Neuronal stem cell (in vitro differentiated cells): Measurements from ENCODE around the gene CACNG4.
A peak's percentile ranks its signal among the peaks of the same experiment; 100 is the strongest.

Experiments used
- DNase-seq: peaks from one replicate; pipeline ENCODE4 v3.0.0-alpha.2; 2013; ENCODE audit warnings: low spot score
- H2AFZ ChIP-seq: one replicate; pipeline ENCODE4 v1.6.1; 2013; ENCODE audit warnings: mild to moderate bottlenecking, low read length, inconsistent platforms
- H2AK5ac ChIP-seq: 2 replicates; pipeline ENCODE4 v1.6.1; 2013; ENCODE audit warnings: low read depth, mild to moderate bottlenecking, inconsistent platforms, low read length, moderate library complexity, mixed read lengths
- H2BK120ac ChIP-seq: 2 replicates; pipeline ENCODE4 v1.6.1; 2013; ENCODE audit warnings: low read depth, mild to moderate bottlenecking, inconsistent platforms, low read length, moderate library complexity, mixed read lengths
- H2BK12ac ChIP-seq: one replicate; pipeline ENCODE4 v1.6.1; 2013; ENCODE audit warnings: low read length, inconsistent platforms
- H2BK15ac ChIP-seq: 2 replicates; pipeline ENCODE4 v1.6.1; 2013; ENCODE audit warnings: mild to moderate bottlenecking, low read length, inconsistent platforms, mixed read lengths
- H2BK5ac ChIP-seq: one replicate; pipeline ENCODE4 v1.6.1; 2013; ENCODE audit warnings: inconsistent platforms, mild to moderate bottlenecking, low read length, moderate library complexity
- H3K14ac ChIP-seq: one replicate; pipeline ENCODE4 v1.6.1; 2013; ENCODE audit warnings: low read length, inconsistent platforms
- H3K18ac ChIP-seq: 2 replicates; pipeline ENCODE4 v1.6.1; 2013; ENCODE audit warnings: low read length, inconsistent platforms
- H3K23ac ChIP-seq: 2 replicates; pipeline ENCODE4 v1.6.1; 2013; ENCODE audit warnings: low read depth, mild to moderate bottlenecking, mixed read lengths, low read length, inconsistent platforms; ENCODE audit not compliant: poor library complexity
- H3K27ac ChIP-seq: replicated peaks from 3 replicates; pipeline ENCODE4 v1.5.1; 2013; ENCODE audit warnings: low read length, inconsistent platforms
- H3K27me3 ChIP-seq, 3 experiments: 2 replicates each; pipeline ENCODE4 v1.6.1; 2013; ENCODE audit warnings: low read length in 3 of 3, mild to moderate bottlenecking in 2 of 3, inconsistent platforms in 1 of 3, low read depth in 1 of 3, mixed read lengths in 1 of 3, moderate library complexity in 1 of 3; ENCODE audit not compliant: control insufficient read depth in 3 of 3, insufficient read depth in 3 of 3
- H3K36me3 ChIP-seq, 2 donors: replicated peaks in 1 of 2; 2 replicates each; pipeline ENCODE4 v1.6.1; 2013; ENCODE audit warnings: low read length in 2 of 2; ENCODE audit not compliant: control insufficient read depth in 2 of 2, insufficient read depth in 2 of 2
- H3K4ac ChIP-seq: 2 replicates; pipeline ENCODE4 v1.6.1; 2013; ENCODE audit warnings: inconsistent platforms, mild to moderate bottlenecking, low read length, moderate library complexity
- H3K4me1 ChIP-seq, 2 donors: 1 replicate in 1 of 2; 2 replicates in 1 of 2; pipeline ENCODE4 v1.6.1; 2013; ENCODE audit warnings: low read length in 2 of 2, low read depth in 1 of 2; ENCODE audit not compliant: control insufficient read depth in 2 of 2, insufficient read depth in 1 of 2
- H3K4me2 ChIP-seq: one replicate; pipeline ENCODE4 v1.6.1; 2013; ENCODE audit warnings: mild to moderate bottlenecking, low read length, inconsistent platforms; ENCODE audit not compliant: insufficient read depth, poor library complexity, severe bottlenecking
- H3K4me3 ChIP-seq, 2 donors: 2 replicates each; pipeline ENCODE4 v1.5.1; 2013; ENCODE audit warnings: low read length in 2 of 2, mild to moderate bottlenecking in 2 of 2, inconsistent platforms in 1 of 2, moderate library complexity in 1 of 2
- H3K79me1 ChIP-seq: one replicate; pipeline ENCODE4 v1.6.1; 2013; ENCODE audit warnings: low read depth, mild to moderate bottlenecking, inconsistent platforms, low read length, moderate library complexity
- H3K9ac ChIP-seq: one replicate; pipeline ENCODE4 v1.6.1; 2013; ENCODE audit warnings: mild to moderate bottlenecking, low read depth, low read length, inconsistent platforms; ENCODE audit not compliant: poor library complexity
- H3K9me3 ChIP-seq, 2 donors: replicated peaks in 1 of 2; 2 replicates each; pipeline versions ENCODE3 to v1.6.1; 2013; ENCODE audit warnings: low read length in 2 of 2, mild to moderate bottlenecking in 2 of 2, inconsistent platforms in 1 of 2, low read depth in 1 of 2, mixed read lengths in 1 of 2, moderate library complexity in 1 of 2; ENCODE audit not compliant: control insufficient read depth in 2 of 2, insufficient read depth in 1 of 2
- H4K8ac ChIP-seq: one replicate; pipeline ENCODE4 v1.6.1; 2013; ENCODE audit warnings: low read depth, mild to moderate bottlenecking, inconsistent platforms, low read length, moderate library complexity
- H4K91ac ChIP-seq: one replicate; pipeline ENCODE4 v1.6.1; 2013; ENCODE audit warnings: low read length, low read depth, mild to moderate bottlenecking, inconsistent platforms; ENCODE audit not compliant: poor library complexity
- WGBS, 2 donors: extraction: QIAGEN DNeasy Blood & Tissue Kit; methylation state at CpG; one replicate each; pipeline ENCODE4 v1.1.7; 2013; ENCODE audit warnings: missing lambda C conversion rate in 2 of 2, mixed read lengths in 1 of 2; ENCODE audit not compliant: insufficient read length in 2 of 2, insufficient replicate concordance in 1 of 2; ENCODE audit errors: extremely low coverage in 2 of 2; 5-methylcytosine and 5-hydroxymethylcytosine counted together

CACNG4 gene

DNA sequence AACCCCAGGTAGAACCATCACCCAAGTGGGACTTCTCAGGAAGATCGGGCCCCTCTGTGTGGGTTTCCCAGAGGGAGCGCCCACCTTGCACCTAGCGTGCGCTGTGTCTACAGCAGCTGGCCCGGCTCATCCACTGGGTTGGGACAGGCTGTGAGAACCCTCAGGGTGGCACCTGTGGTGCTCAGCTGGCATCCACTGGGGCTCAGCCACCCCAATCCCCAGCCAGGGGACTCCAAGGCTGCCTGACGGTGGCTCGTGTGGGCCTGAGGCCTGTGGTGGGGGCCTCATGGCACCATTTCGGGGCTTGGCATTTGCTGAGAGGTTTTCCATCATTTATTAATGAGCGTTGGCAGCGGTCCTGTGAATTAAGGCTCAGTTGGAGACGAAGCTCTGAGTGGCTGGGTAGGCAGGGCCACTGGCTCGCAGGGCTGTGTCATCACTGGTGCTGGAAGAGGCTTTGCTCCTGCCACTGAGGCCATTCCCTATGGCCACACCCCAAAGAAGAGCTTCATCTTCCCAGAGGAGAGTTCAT lies 28.5 kb downstream of the CACNG4 start:
- peak overlapping the region; percentile 65 for H2AK5ac ChIP-seq
- H3K4me3 ChIP-seq = no peak overlapping the region
- peak overlapping the region; percentile 34 for H3K9ac ChIP-seq
- H3K36me3 ChIP-seq = peaks cover 0 to 12% of the 10 kb centered on the region in 2 donors
- H2BK5ac ChIP-seq = no peak overlapping the region
- WGBS, 2 donors = no CpG with 5 or more reads among the region's 12 CpGs
- peaks cover 0 to 2% of the 10 kb centered on the region in 2 donors for H3K4me1 ChIP-seq
- no peak overlapping the region for H2AFZ ChIP-seq
- H2BK120ac ChIP-seq = no peak overlapping the region
- H3K4ac ChIP-seq = no peak overlapping the region
- H2BK15ac ChIP-seq = no peak overlapping the region
- H3K27me3 ChIP-seq = no peaks in the 10 kb centered on the region
- no peak for DNase-seq
- H3K9me3 ChIP-seq = no peaks in the 10 kb centered on the region
- H4K91ac ChIP-seq = no peak overlapping the region
- no peak overlapping the region for H2BK12ac ChIP-seq
- no peaks in the 10 kb centered on the region for H3K79me1 ChIP-seq
- H4K8ac ChIP-seq = no peak overlapping the region
- no peak overlapping the region for H3K27ac ChIP-seq
- no peak overlapping the region for H3K14ac ChIP-seq
- H3K4me2 ChIP-seq = no peak overlapping the region
- H3K18ac ChIP-seq = peak overlapping the region; percentile 27
- no peak overlapping the region for H3K23ac ChIP-seq

- Histone ChIP-seq H4K8ac (no peak overlapping the region), H3K18ac (no peak overlapping the region), H3K4me1 (no peaks in the 10 kb centered on the region), H3K79me1 (no peaks in the 10 kb centered on the region), H3K36me3 (peaks cover 0 to 7% of the 10 kb centered on the region in 2 donors), H3K4me2 (no peak overlapping the region), H3K23ac (no peak overlapping the region), H2AK5ac (no peak overlapping the region), H3K9ac (no peak overlapping the region), H2BK5ac (no peak overlapping the region), H4K91ac (no peak overlapping the region), H3K9me3 (no peaks in the 10 kb centered on the region), H2BK12ac (no peak overlapping the region), H2BK120ac (no peak overlapping the region), H3K4me3 (no peak overlapping the region), H3K14ac (no peak overlapping the region), H3K27me3 (no peaks in the 10 kb centered on the region), H3K4ac (no peak overlapping the region), H2BK15ac (no peak overlapping the region), H2AFZ (no peak overlapping the region), H3K27ac (no peak overlapping the region)
- no peak for DNase-seq
- no CpG with 5 or more reads among the region's 8 CpGs for WGBS, 2 donors
These were observed 29.9 kb downstream of the CACNG4 start for GRCh38 chr17:66994361-66994760.

DNA sequence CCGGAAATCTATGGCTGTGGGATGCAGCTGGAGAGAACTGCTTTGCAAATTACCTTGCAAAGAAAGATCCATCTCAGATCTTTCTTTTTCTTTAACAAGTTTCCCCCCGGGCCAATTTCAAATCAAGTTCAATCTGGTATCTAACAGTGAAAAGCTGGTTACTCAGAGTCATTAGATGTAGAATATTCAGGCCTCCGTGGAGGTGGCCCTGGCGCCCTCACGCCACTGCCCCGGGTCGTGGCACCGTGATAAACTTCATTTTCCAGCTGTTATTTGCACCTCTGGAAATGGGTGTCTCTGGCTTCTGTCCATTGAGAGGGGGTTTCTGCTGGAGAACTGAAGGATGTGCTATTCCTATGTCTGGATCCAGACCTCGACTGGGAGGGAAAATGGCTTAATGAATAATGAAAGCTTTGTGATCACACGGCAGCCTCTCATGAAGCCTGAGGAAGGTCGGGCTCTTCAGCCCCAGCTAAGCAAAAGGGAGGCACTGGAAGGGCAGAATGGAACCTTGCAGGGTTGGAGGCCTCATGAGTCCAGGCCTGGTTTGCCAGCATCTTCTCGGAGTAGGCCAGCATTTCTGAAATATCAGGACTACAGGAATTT lies 30.5 kb downstream of the CACNG4 start:
- H4K91ac ChIP-seq = no peak overlapping the region
- no peak overlapping the region for H3K4me2 ChIP-seq
- H3K4me1 ChIP-seq = no peaks in the 10 kb centered on the region
- H3K27ac ChIP-seq = no peak overlapping the region
- H3K23ac ChIP-seq = no peak overlapping the region
- no peak overlapping the region for H3K4me3 ChIP-seq
- WGBS, 2 donors = no CpG with 5 or more reads among the region's 12 CpGs
- H3K18ac ChIP-seq = no peak overlapping the region
- H2BK120ac ChIP-seq = no peak overlapping the region
- no peak overlapping the region for H2AK5ac ChIP-seq
- H3K36me3 ChIP-seq = peaks cover 0 to 8% of the 10 kb centered on the region in 2 donors
- no peak overlapping the region for H3K9ac ChIP-seq
- H3K27me3 ChIP-seq = no peaks in the 10 kb centered on the region
- H2BK12ac ChIP-seq = no peak overlapping the region
- H2BK15ac ChIP-seq = no peak overlapping the region
- no peaks in the 10 kb centered on the region for H3K9me3 ChIP-seq
- H3K14ac ChIP-seq = no peak overlapping the region
- no peak overlapping the region for H3K4ac ChIP-seq
- H2AFZ ChIP-seq = no peak overlapping the region
- H4K8ac ChIP-seq = no peak overlapping the region
- DNase-seq = no peak
- H2BK5ac ChIP-seq = no peak overlapping the region
- no peaks in the 10 kb centered on the region for H3K79me1 ChIP-seq

GRCh38 chr17:66995944-66996343 lies 31.4 kb downstream of the CACNG4 start:
- no peak overlapping the region for H2AFZ ChIP-seq

More at GRCh38 chr17:66995944-66996343, 31.4 kb downstream of the CACNG4 start:
- no peak overlapping the region for H3K9ac ChIP-seq
- H3K18ac ChIP-seq = no peak overlapping the region
- H3K27me3 ChIP-seq = no peaks in the 10 kb centered on the region
- H3K4me3 ChIP-seq = no peak overlapping the region
- no peak for DNase-seq
- no peak overlapping the region for H2BK15ac ChIP-seq
- H3K9me3 ChIP-seq = peaks cover 2 to 6% of the 10 kb centered on the region in 2 donors
- H3K27ac ChIP-seq = no peak overlapping the region
- H4K8ac ChIP-seq = no peak overlapping the region
- H2AK5ac ChIP-seq = no peak overlapping the region
- H4K91ac ChIP-seq = no peak overlapping the region
- no peak overlapping the region for H3K14ac ChIP-seq
- H3K4me2 ChIP-seq = no peak overlapping the region
- WGBS, 2 donors = no CpG with 5 or more reads among the region's 7 CpGs
- no peak overlapping the region for H3K4ac ChIP-seq
- no peaks in the 10 kb centered on the region for H3K79me1 ChIP-seq
- peaks cover 0 to 11% of the 10 kb centered on the region in 2 donors for H3K36me3 ChIP-seq
- no peaks in the 10 kb centered on the region for H3K4me1 ChIP-seq
- no peak overlapping the region for H2BK120ac ChIP-seq
- no peak overlapping the region for H2BK12ac ChIP-seq
- H2BK5ac ChIP-seq = no peak overlapping the region
- H3K23ac ChIP-seq = no peak overlapping the region
